Neural progenitor cell (in vitro differentiated cells): ENCODE results near the gene TBC1D1. TPM values are rescaled to one million over a fixed set of nuclear protein-coding genes. Genes with fewer than 3 reads are reported as not detected.

ENCODE experiments used
- DNase-seq: peaks from one replicate; pipeline ENCODE4 v3.0.0-alpha.2; 2016; ENCODE audit warnings: low spot score
- H2AFZ ChIP-seq: fragments of 200-600 bp; sonication (generic); replicated peaks from 2 replicates; pipeline ENCODE4 v1.6.1; 2016; ENCODE audit warnings: antibody characterized with exemption
- H3F3A ChIP-seq: fragments of 200-600 bp; sonication (generic); 2 replicates; pipeline ENCODE4 v1.6.1; 2016; ENCODE audit warnings: antibody characterized with exemption, low read depth
- H3K27ac ChIP-seq: fragments of 200-600 bp; sonication (generic); 2 replicates; pipeline ENCODE4 v1.5.1; 2016; ENCODE audit warnings: mild to moderate bottlenecking
- H3K27me3 ChIP-seq: fragments of 200-600 bp; sonication (generic); 2 replicates; pipeline ENCODE4 v1.6.1; 2016; ENCODE audit warnings: mild to moderate bottlenecking, moderate library complexity
- H3K36me3 ChIP-seq: fragments of 200-600 bp; sonication (generic); 2 replicates; pipeline ENCODE4 v1.5.1; 2016
- H3K4me1 ChIP-seq: fragments of 200-600 bp; sonication (generic); 2 replicates; pipeline ENCODE4 v1.6.1; 2016; ENCODE audit warnings: mixed run types
- H3K4me2 ChIP-seq: fragments of 200-600 bp; sonication (generic); 2 replicates; pipeline ENCODE4 v1.6.1; 2016
- H3K4me3 ChIP-seq: fragments of 200-600 bp; sonication (generic); 2 replicates; pipeline ENCODE4 v1.5.1; 2016
- H3K79me2 ChIP-seq: fragments of 200-600 bp; sonication (generic); 2 replicates; pipeline ENCODE4 v1.6.1; 2016; ENCODE audit warnings: low read depth
- H3K9ac ChIP-seq: fragments of 200-600 bp; sonication (generic); 2 replicates; pipeline ENCODE4 v1.6.1; 2016
- H3K9me3 ChIP-seq: fragments of 200-600 bp; sonication (generic); 2 replicates; pipeline ENCODE4 v1.5.1; 2016; ENCODE audit warnings: low read depth
- H4K20me1 ChIP-seq: fragments of 200-600 bp; sonication (generic); 2 replicates; pipeline ENCODE4 v1.6.1; 2016; ENCODE audit warnings: low read depth
- H3K27ac Mint-ChIP-seq: 3 replicates; pipeline ENCODE4 v1.8.0; 2021; ENCODE audit warnings: mixed read lengths
- H3K27me3 Mint-ChIP-seq: 2 replicates; pipeline ENCODE4 v1.8.0; 2022; ENCODE audit warnings: low read depth, mild to moderate bottlenecking, inconsistent platforms, moderate library complexity, mixed read lengths; ENCODE audit not compliant: insufficient read depth
- H3K36me3 Mint-ChIP-seq: 3 replicates; pipeline ENCODE4 v1.8.0; 2021; ENCODE audit warnings: mixed read lengths
- H3K4me1 Mint-ChIP-seq: 3 replicates; pipeline ENCODE4 v1.8.0; 2021; ENCODE audit warnings: mixed read lengths
- H3K4me3 Mint-ChIP-seq: 3 replicates; pipeline ENCODE4 v1.8.0; 2021; ENCODE audit warnings: mild to moderate bottlenecking, moderate library complexity, mixed read lengths
- H3K9me3 Mint-ChIP-seq: 3 replicates; pipeline ENCODE4 v1.8.0; 2020; ENCODE audit warnings: mixed read lengths
- CTCF ChIP-seq: fragments of 200-600 bp; sonication (generic); IDR thresholded peaks from 2 replicates; pipeline ENCODE4 v1.5.1; 2017; ENCODE audit warnings: antibody characterized with exemption, mild to moderate bottlenecking
- EZH2 ChIP-seq: fragments of 200-600 bp; sonication (generic); IDR thresholded peaks from 2 replicates; pipeline ENCODE4 v1.6.1; 2017; ENCODE audit warnings: antibody characterized with exemption, mild to moderate bottlenecking, moderate library complexity
- EZH2phosphoT487 ChIP-seq: fragments of 200-600 bp; sonication (generic); IDR thresholded peaks from 2 replicates; pipeline ENCODE4 v1.6.1; 2017; ENCODE audit warnings: antibody characterized with exemption
- total RNA-seq: library from RNA; depleted of rRNA; stranded (reverse); fragments of >200 nt; gene quantifications from 2 replicates; pipeline ENCODE4 v1.2.3, GENCODE V29; 2015; ENCODE audit warnings: low replicate concordance

Gene TBC1D1
- total RNA-seq, 1 donor from 2014 or later = 208 TPM

GRCh38 chr4:38188631-38189101, 297.8 kb downstream of the TBC1D1 start:
- DNase-seq = no peak
- Histone ChIP-seq H3F3A (peaks cover 12% of the 10 kb centered on the region), H4K20me1 (no peaks in the 10 kb centered on the region), H3K79me2 (no peaks in the 10 kb centered on the region), H3K27ac (no peak overlapping the region), H3K36me3 (no peaks in the 10 kb centered on the region), H3K9ac (no peak overlapping the region), H3K4me2 (no peak overlapping the region), H3K4me3 (no peak overlapping the region), H3K4me1 (peaks cover 17% of the 10 kb centered on the region), H3K9me3 (no peaks in the 10 kb centered on the region), H2AFZ (no peak overlapping the region), H3K27me3 (no peaks in the 10 kb centered on the region)
- no peaks in the 10 kb centered on the region for H3K27me3 Mint-ChIP-seq
- H3K4me1 Mint-ChIP-seq = peaks cover 13% of the 10 kb centered on the region
- H3K27ac Mint-ChIP-seq = no peak overlapping the region
- no peak for TF ChIP-seq EZH2
- TF ChIP-seq CTCF = no peak
- TF ChIP-seq EZH2phosphoT487 = no peak
- peaks cover 2% of the 10 kb centered on the region for H3K9me3 Mint-ChIP-seq
- H3K4me3 Mint-ChIP-seq = no peak overlapping the region
- H3K36me3 Mint-ChIP-seq = no peaks in the 10 kb centered on the region

Other genes starting within 250 kb of the TBC1D1 start
- gene RELL1, start 204.7 kb upstream of the TBC1D1 start, total RNA-seq = 12.1 and 17.5 TPM in 2 replicates
- gene PGM2, start 64.4 kb upstream of the TBC1D1 start, total RNA-seq = 16.3 and 20.1 TPM in 2 replicates
- gene PTTG2, start 69.3 kb downstream of the TBC1D1 start, total RNA-seq = not detected in 2 replicates